NB4 (cell line): Measurements from ENCODE around the gene SCAND1.

Experiments
- DNase-seq: peaks from one replicate; pipeline ENCODE4 v3.0.0; 2010; ENCODE audit warnings: low read depth
- H3K4me3 ChIP-seq: one replicate; pipeline ENCODE4 v1.5.1; 2011; ENCODE audit warnings: mild to moderate bottlenecking, low read depth, low read length, moderate library complexity
- MYC ChIP-seq: IDR thresholded peaks from 2 replicates; pipeline ENCODE4 v1.6.1; 2011; ENCODE audit warnings: low read depth, low read length
- POLR2A ChIP-seq: IDR thresholded peaks from 2 replicates; pipeline ENCODE4 v1.6.1; 2011; ENCODE audit warnings: mild to moderate bottlenecking; ENCODE audit not compliant: insufficient read length; ENCODE audit errors: extremely low read depth
- TF ChIP-seq, protein P1 (sequence below): IDR thresholded peaks from one replicate; pipeline ENCODE4 v1.5.1; 2012; ENCODE audit warnings: low read depth, low read length
- TF ChIP-seq, protein P2 (sequence below): IDR thresholded peaks from 2 replicates; pipeline ENCODE4 v1.6.1; 2011; ENCODE audit warnings: low read depth, low read length

Gene SCAND1

DNA sequence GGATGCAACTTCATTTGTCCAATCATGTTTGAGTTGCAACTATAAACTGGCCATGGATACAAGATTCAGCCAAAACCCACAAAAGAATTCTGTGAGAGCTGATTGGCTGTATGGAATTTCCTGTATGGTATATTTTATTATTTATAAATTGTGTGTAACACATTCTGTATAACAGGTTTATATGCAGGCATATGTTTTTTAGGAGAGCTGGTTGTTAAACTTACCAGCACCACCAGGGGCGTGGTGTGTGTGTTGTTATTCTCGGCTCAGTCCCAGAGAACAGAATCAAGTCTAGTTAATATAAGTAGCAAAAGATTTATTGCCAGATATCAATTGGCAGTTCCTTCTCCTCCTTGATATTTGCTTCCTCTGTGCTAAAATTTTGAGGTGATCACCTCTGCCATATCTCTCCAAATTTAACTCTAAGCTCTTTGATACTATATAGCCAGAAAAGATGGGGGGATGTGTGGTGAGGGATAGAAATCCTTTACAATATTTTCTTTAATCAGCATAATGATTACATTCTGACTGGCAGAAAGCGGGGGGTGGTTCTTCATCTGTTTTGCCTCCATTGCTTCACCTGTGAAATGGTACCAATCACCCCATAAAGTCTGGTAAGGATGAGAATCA, 37.0 kb upstream of the SCAND1 start:
- TF ChIP-seq, protein P1, sequence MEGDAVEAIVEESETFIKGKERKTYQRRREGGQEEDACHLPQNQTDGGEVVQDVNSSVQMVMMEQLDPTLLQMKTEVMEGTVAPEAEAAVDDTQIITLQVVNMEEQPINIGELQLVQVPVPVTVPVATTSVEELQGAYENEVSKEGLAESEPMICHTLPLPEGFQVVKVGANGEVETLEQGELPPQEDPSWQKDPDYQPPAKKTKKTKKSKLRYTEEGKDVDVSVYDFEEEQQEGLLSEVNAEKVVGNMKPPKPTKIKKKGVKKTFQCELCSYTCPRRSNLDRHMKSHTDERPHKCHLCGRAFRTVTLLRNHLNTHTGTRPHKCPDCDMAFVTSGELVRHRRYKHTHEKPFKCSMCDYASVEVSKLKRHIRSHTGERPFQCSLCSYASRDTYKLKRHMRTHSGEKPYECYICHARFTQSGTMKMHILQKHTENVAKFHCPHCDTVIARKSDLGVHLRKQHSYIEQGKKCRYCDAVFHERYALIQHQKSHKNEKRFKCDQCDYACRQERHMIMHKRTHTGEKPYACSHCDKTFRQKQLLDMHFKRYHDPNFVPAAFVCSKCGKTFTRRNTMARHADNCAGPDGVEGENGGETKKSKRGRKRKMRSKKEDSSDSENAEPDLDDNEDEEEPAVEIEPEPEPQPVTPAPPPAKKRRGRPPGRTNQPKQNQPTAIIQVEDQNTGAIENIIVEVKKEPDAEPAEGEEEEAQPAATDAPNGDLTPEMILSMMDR: peak; percentile 53
- TF ChIP-seq POLR2A: no peak
- TF ChIP-seq, protein P2, sequence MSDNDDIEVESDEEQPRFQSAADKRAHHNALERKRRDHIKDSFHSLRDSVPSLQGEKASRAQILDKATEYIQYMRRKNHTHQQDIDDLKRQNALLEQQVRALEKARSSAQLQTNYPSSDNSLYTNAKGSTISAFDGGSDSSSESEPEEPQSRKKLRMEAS: no peak
- DNase-seq: peak; percentile 44

DNA sequence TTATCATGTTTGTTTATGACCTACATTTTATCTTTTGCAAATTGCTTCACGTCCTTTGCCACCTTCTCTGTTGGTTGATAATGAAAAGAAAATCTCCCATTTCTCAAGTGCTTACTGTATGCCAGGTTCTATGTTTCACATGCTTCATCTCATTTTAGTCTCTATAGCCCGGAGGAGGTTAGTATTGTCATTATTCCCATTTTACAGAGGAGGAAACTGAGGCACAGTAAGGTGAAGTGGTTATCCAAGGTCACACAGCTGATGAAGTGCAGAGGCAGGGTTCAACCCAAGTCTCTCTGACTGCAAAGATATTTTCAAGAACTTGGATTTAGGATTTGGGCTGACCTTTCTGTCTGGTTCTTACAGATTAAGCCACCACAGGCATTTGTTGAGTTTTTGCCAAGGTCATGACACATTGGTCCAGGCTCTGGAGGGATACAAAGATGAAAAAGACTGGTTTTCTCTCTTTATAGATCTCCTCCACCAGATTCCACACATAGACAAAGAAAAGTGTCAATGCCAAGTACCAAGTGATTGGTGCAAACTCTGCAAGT, 34.7 kb upstream of the SCAND1 start:
- H3K4me3 ChIP-seq: no peak overlapping the region
- DNase-seq: no peak
- TF ChIP-seq, protein P2: no peak
- TF ChIP-seq, protein P1: no peak
- no peak for TF ChIP-seq POLR2A
- no peak for TF ChIP-seq MYC

More for the DNA sequence above, 37.0 kb upstream of the SCAND1 start:
- H3K4me3 ChIP-seq: no peak overlapping the region

DNA sequence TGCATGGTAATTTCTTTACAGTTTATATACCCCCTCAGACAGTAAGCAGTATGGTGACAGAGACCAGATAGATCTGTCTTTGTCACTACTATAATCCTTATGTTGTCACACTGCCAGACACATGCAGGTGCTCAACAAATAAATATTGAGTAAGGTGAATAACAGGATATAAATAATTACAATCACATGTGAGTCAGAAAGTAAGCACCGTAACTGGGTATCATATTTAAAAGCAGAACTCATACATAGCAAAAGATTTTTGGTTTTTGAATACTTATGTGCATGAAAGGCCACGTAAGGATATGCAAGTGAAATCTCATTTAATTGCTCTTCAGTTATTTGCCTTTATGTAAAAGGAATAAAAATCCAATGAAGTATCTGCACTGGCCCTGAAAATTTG, 31.5 kb upstream of the SCAND1 start:
- DNase-seq: no peak
- TF ChIP-seq POLR2A: no peak
- no peak for TF ChIP-seq MYC
- TF ChIP-seq, protein P1: no peak
- TF ChIP-seq, protein P2: no peak

DNA sequence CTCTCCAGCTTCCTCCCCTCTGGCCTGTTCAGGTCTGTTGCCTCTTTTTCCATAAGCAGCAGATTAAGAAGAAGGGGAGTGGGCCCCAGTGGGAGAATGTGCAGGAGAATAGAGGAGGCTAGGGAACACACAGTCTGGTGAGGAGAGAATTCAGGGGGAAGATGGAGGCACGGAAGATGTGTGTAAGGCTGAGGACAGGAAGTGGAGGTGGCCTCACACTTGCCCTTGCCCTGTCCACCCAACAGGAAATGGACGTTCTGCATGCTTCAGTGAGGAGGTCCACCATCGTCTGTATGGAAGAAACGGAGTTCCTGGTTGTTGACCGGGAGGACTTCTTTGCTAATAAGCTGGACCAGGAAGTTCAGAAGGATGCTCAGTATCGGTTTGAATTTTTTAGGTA, 30.1 kb upstream of the SCAND1 start:
- TF ChIP-seq, protein P1: no peak
- no peak for TF ChIP-seq MYC
- TF ChIP-seq POLR2A: no peak
- TF ChIP-seq, protein P2: no peak
- no peak for DNase-seq
- H3K4me3 ChIP-seq: no peak overlapping the region

More for the DNA sequence above, 31.5 kb upstream of the SCAND1 start:
- H3K4me3 ChIP-seq: no peak overlapping the region

DNA sequence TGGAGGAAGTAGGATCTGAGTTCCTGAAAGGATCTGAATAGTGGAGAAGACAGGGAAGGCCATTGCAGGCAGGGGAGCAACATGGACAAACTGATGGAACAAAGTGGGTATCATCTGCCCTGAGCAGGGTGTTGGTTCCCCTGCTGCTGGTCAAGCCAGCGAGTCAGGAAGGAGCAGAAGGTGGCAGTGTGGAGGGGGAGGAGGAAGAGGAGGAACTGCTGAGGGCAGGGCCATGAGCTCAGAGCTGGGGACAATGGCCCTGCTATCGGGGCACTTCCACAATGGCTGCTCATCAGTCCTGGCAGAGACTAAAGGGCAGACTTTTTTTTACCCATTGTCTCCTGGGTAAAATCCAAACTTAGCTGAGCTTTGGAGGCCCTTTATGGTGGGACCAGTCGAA, 27.7 kb upstream of the SCAND1 start:
- peak; percentile 36 for DNase-seq
- TF ChIP-seq MYC (no peak), POLR2A (no peak)
- TF ChIP-seq, protein P2: no peak
- TF ChIP-seq, protein P1: no peak
- H3K4me3 ChIP-seq: no peak overlapping the region
